Right forelimb (tissue), 1 donor: ENCODE results near the gene SMURF2.
"Not testable (repeated sequence)": the region's sequence is repeated elsewhere in the genome, so short reads cannot be mapped to it uniquely, and the experiment has no call there.

Source experiments
- DNase-seq: peaks from one replicate; pipeline ENCODE4 v3.0.0-alpha.2; 2018

The SMURF2 gene

DNA sequence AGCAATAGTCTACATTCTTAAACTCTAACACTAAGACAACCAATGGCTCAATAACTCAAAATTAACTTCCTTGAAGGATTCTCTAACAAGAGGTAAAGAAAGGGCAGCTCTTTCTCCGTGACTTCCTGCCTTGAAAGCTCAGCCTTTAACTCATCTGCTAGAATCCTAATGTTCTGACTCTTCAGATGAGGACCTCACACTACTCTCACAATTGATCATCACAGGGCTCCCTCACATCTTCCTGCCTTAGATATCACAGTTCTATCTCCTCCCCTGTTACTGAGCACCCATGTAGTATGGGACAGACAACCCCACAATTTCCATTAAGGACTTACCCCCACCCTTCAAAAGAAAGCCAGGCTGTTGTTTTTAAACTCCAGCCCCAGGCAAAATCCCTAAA lies 33.5 kb downstream of the SMURF2 start:
- no peak for DNase-seq

GRCh38 chr17:64627797-64628196 lies 34.3 kb downstream of the SMURF2 start:
- DNase-seq: no peak

DNA sequence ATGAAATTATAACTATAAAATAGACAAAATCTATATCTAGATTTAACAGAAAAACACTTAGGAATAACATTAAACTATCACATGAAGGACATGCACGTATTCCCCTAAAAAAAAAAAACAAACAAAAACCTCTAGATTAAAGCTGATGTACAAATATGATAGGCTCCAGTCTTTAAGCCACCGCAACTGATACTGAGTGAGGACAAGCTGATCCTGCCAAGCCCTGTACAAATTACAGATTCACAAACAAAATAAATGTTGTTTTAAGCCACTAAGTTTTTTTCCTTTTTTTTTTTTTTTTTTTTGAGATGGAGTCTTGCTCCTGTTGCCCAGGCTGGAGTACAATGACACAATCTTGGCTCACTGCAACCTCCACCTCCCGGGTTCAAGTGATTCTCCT lies 35.3 kb downstream of the SMURF2 start:
- no peak for DNase-seq

DNA sequence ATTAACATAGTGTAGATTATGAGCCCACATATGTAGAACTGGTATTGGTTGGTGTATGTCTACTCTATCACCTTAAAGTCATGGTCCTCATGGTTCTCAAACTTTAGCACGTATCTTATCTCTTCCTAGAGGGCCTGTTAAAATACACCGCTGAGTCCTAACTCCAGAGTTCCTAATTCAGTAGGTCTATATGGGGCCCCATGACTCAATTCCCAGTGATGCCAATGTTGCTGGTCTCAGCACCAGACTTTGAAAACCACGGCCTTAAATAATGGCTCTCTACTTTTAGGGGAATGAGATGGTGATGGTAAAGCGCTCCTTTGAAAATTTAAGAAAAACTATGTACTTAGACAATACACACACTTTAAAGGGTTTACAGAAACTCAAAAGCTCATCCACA lies 36.6 kb downstream of the SMURF2 start:
- DNase-seq: no peak

DNA sequence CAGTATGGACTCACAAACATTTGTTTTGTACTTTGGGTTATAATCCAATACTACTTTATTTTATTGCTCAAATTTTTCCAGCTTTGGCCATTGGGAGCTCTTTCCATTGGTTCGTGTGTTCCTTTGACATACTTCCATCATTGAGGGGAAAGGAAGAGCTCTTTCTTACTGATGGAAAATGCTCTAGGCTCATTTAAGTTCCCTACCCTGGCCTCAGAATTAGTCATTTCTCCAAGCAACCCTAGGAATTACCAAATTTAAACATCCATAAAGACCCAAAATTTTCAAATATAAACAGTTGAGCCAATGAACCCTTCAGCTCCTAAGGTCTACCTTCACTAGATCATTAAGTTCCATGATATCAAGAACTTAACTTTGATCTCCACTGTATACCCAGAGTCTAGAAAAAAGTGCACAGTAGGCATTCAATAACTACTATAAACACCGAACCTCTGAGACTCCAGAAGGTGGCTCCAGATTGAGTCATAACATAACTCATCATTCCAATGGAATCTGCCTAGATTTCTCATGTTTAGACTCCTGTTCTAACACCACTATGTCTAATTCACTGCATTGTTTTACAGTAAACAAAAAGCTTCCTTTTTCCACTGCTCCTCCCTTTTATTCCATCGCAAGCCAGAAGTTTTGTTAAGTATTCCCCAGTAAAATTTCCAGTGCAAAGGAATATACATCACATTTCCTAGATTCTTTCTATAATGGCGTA lies 39.0 kb downstream of the SMURF2 start:
- DNase-seq: no peak

GRCh38 chr17:64621772-64622171 lies 40.3 kb downstream of the SMURF2 start:
- no peak for DNase-seq

DNA sequence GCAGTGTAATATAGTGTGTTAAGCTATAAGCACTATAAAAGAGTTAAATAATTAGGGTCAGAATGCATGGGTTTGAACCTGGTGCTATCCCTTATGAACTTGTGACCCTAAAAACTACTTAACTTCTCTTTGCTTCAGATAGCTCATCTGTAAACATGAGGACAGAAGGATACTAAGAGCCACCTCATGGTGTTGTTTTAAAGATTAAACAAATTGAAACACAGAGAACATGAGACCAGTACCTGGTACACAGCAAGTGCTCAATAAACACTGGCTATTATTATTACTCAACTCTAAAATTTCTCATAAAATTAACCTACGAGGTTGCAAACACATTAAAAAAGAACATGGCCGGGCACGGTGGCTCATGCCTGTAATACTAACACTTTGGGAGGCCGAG lies 43.3 kb downstream of the SMURF2 start:
- no peak for DNase-seq

DNA sequence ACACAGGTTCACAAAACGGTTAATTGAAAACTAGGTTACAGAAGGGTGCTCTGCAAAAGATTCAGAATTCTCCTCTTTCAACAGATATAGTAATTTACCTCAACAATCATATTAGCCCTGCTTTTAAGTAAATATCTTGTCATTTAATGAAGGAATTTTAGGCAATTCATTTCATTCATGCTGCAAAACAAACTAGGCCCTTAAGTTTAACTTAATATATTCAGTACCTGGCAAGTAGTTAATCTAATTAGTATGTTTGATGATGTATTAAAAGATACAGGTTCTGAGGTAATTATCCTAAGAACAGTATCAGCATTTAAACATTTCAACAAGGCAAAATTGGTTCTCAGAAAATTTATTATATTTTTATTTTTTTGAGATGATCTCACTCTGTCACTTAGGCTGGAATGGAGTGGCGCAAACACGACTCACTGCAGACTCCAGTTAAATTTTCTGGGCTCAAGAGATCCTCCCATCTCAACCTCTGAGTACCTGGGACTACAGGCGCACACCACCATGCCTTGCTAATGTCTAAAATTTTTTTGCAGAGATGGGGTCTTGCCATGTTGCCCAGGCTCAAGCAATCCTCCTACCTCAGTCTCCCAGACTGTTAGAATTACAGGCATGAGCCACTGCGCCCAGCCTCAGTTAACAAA lies 44.9 kb downstream of the SMURF2 start:
- DNase-seq: no peak

DNA sequence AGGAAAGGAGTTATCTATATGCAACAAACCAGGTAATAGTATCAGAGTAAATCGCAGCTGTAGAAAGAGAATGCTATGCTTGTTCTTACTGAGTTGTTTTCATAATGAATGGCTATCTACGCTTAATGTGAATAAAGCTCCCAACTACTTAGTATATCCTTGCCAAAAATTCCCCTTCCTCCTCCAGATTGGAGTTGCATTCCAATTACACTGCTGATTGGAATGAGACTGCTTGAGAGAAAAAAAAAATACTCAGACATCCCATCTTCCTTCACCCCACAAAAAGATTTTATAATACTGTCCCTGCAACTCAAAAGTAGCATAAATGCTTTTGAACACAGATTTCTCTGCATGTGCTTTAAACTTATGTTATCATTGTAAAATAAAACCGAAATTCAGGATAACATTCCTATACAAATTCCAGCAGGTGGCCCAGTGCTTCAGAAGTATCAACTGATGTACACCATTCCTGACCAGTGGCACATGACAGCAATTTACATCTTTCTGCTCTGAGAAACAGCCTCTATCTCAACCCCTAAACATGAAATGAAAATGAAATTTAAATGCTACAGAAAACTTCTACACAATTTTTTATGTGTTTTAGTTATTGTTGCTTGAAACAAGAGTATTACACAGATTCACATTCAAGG lies 47.0 kb downstream of the SMURF2 start:
- no peak for DNase-seq

DNA sequence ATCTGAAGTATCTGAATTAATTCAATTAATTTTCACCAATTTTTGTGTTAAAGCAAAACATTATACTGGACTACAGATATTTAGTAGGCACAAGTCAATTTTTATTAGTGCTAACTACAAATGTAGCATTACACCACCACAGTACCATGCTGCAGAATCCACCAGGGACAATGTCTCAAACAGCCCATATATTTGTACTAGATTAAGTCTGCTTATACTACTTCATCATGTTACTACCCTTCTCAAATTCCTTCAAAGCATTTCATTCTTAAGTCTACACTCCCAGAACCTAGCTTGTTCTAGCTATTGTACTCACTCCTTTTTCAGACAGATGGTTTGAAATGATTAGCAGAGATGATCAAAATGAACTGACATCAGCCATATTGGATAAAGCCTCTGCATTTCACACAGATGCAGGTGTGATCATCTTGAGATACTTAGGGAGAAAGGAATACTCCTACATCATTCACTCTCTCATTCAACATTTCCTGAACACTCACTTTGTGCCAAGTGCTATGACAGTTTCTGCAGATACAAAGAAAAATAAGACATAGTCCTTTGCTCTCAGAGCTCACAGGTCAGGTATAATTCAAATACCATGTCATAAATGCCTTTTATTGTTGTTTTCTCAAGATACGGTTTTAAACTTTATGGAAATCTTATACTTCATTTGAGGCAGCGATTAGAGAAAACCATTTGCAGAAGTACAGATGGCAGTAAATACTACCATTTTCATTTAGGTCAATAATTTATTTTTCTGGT lies 47.7 kb downstream of the SMURF2 start:
- no peak for DNase-seq

- DNase-seq: no peak
These were observed 50.7 kb downstream of the SMURF2 start for GRCh38 chr17:64611369-64611768.

GRCh38 chr17:64610244-64610643 lies 51.9 kb downstream of the SMURF2 start:
- not testable (repeated sequence) for DNase-seq

DNA sequence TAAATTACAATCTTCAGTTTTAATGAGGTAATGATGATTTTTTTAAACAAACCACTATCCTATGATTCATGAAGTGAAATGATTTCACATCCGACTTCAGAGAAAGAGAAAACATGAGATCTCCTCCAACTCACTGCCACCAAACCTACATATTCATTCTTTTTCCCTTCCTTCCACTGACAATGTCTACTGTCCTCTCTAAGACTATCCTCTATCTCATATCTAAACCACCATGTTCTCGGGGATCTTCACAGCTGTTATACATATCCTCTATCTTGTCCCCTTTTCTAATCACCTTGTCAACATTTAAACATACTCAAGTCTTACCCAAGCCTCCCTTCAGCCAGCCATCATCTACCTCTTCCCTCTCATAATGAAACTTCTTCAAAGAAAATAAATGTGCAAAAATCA lies 53.5 kb downstream of the SMURF2 start:
- no peak for DNase-seq

GRCh38 chr17:64607862-64608565 lies 54.1 kb downstream of the SMURF2 start:
- DNase-seq: no peak

GRCh38 chr17:64604532-64604931 lies 57.6 kb downstream of the SMURF2 start:
- DNase-seq: not testable (repeated sequence)

DNA sequence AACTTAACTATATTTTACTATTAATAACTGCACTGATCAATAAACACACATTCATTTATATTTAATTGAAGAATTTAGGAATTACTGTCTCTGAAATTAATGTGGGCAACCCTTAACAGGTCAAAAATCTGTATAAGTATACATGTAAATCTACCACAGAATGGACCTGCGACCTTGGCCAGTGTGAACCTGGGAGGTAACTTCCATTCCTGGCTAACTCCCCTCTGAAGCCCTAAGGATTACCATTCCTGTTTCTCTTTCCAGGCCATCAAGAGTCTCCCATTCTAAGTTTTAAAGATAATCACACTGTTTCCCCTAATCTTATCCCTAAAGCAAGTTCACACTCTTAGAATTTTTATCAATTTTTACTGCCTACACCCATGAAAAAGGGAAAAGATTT lies 58.1 kb downstream of the SMURF2 start:
- no peak for DNase-seq

DNA sequence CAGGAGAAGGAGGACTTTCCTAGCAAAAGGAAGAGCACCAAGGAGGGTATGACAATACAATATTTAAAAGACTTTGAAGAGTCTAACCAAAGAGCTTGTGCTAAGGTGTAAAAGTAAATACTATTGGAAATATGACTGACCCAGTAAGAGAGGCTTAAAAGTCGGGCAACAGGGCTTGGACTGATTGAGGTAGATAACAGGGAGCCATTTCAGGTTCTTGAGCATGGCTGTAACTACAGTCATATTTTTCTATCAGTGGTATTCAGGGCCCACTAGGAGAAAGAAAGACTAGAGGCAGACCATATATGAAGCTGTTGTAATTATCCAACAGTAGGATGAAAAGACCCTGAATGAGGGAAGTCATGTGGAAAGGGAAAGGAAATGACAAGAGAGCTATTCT lies 62.3 kb downstream of the SMURF2 start:
- DNase-seq: no peak

- DNase-seq: no peak
These were observed 62.9 kb downstream of the SMURF2 start for GRCh38 chr17:64599187-64599676.

- DNase-seq: no peak
These were observed 63.4 kb downstream of the SMURF2 start for GRCh38 chr17:64598672-64599071.

- DNase-seq: no peak
These were observed 65.1 kb downstream of the SMURF2 start for GRCh38 chr17:64596988-64597387.

DNA sequence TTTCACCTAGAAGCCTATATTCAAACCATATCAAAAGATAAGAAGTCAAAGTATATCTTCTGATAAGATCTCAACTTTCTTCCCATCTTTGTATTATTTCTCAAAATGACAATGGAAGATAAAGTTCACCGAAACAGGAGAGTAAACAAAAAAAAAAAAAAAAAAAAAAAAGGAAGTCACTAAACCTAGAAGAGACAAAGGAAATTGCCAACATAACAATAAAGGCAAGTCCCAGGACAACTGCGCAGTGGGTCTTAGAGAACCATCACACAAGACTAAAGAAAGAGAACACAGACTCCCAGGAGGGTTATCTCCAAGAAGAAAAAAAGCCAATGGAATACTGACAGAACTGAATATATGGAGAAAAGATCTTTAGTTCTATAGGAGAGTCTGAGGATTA lies 65.7 kb downstream of the SMURF2 start:
- DNase-seq: no peak

- DNase-seq: no peak
These were observed 70.2 kb downstream of the SMURF2 start for GRCh38 chr17:64591944-64592343.

DNA sequence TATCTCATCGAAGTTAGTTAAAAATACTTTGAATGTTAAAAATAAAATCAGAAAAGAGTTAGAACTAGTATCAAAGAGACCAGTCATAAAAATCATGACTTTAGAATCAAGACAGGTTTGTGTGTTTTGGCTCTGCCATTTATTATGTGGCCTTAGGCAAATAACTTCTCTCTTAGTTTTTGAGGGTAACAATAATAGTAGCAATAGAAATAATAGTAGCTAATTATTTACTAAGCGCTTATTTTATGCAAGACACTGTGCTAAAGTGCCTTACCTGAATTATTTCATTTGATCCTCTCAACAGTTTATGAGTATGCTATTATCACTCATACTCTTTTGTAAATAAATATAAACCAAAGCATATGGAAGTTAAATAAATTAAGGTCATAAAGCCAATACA lies 77.0 kb downstream of the SMURF2 start:
- no peak for DNase-seq
